HEK293T (cell line): ENCODE results near the gene MAP2K7.

Experiments
- ARNT ChIP-seq: fragments of 450-650 bp; IDR thresholded peaks from 2 replicates; pipeline ENCODE4 v1.6.1; 2017; ENCODE audit warnings: mild to moderate bottlenecking
- BHLHE40 ChIP-seq: fragments of 450-650 bp; IDR thresholded peaks from 2 replicates; pipeline ENCODE4 v1.6.1; 2016; ENCODE audit warnings: mild to moderate bottlenecking, moderate library complexity, borderline replicate concordance
- CTBP1 ChIP-seq: fragments of 450-650 bp; IDR thresholded peaks from 2 replicates; pipeline ENCODE4 v1.6.1; 2016; ENCODE audit warnings: borderline replicate concordance
- NFRKB ChIP-seq: fragments of 450-650 bp; IDR thresholded peaks from 2 replicates; pipeline ENCODE4 v1.6.1; 2016; ENCODE audit warnings: mild to moderate bottlenecking, moderate library complexity
- PKNOX1 ChIP-seq: fragments of 450-650 bp; IDR thresholded peaks from 2 replicates; pipeline ENCODE4 v1.6.1; 2016

GRCh38 chr19:7895565-7895964 is 8.1 kb upstream of the MAP2K7 start:
- TF ChIP-seq PKNOX1 (no peak), NFRKB (no peak), CTBP1 (no peak), ARNT (no peak), BHLHE40 (no peak)
